Measurements from ENCODE around the gene STC2. TPM values are rescaled to one million over a fixed set of nuclear protein-coding genes. Genes with fewer than 3 reads are reported as not detected.

Gene STC2
- total RNA-seq, 4 donors from 2014 or later = 3.8 to 12.0 (median 8.7) TPM

DNA sequence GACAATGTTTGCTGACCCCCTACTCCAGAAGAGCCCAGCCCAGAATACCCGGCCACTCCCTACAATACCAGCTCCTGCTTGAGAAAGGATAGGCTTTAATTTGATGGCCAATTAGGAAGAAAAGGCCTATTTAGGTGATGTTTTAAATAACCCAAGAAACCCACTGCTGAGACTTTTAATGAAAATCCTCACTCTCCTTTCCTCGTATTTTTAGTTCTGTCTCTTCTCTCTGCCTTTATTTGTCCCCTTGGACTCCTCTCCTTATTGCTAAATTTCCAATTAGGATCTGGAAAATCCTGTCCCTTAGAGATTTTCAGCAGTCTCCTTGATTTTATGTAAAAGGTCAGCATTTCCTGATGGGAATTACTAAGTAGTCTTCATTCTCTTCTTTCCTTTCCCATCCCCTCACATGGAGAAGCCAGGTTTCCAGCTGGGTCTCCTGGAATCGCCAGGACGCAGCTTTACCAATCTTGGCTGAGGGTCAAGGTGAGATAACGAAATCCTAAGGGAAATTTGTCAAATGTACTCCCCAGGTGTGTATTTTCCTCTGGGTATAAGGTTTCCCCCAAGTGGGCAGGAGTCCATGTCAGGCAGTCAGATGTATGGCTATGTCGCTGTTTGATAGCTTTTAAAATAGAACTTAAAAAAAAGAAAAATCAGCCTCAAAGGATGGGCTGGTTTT lies 11.7 kb downstream of the STC2 start:
- intact Hi-C loops (cut with DNase I) = no loop called here
- Histone ChIP-seq H3K4me3 (replicated peaks in 1 of 3) (no peak overlapping the region), H3K27ac (peak overlapping the region; percentile 56 to 70 (median 61)), H3K27me3 (no peaks in the 10 kb centered on the region), H3K4me1 (peaks cover 15 to 16% of the 10 kb centered on the region in 2 donors), H3K36me3 (no peaks in the 10 kb centered on the region), H3K9me3 (no peaks in the 10 kb centered on the region)
- DNase-seq = no peak
- 63 to 64% methylated on average over 6 of the region's 6 CpGs for WGBS, 2 donors
- TF ChIP-seq, protein P1, sequence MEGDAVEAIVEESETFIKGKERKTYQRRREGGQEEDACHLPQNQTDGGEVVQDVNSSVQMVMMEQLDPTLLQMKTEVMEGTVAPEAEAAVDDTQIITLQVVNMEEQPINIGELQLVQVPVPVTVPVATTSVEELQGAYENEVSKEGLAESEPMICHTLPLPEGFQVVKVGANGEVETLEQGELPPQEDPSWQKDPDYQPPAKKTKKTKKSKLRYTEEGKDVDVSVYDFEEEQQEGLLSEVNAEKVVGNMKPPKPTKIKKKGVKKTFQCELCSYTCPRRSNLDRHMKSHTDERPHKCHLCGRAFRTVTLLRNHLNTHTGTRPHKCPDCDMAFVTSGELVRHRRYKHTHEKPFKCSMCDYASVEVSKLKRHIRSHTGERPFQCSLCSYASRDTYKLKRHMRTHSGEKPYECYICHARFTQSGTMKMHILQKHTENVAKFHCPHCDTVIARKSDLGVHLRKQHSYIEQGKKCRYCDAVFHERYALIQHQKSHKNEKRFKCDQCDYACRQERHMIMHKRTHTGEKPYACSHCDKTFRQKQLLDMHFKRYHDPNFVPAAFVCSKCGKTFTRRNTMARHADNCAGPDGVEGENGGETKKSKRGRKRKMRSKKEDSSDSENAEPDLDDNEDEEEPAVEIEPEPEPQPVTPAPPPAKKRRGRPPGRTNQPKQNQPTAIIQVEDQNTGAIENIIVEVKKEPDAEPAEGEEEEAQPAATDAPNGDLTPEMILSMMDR (IDR thresholded peaks at IDR 0.05) = no peak
- TF ChIP-seq POLR2A (IDR thresholded peaks at IDR 0.05) = no peak

DNA sequence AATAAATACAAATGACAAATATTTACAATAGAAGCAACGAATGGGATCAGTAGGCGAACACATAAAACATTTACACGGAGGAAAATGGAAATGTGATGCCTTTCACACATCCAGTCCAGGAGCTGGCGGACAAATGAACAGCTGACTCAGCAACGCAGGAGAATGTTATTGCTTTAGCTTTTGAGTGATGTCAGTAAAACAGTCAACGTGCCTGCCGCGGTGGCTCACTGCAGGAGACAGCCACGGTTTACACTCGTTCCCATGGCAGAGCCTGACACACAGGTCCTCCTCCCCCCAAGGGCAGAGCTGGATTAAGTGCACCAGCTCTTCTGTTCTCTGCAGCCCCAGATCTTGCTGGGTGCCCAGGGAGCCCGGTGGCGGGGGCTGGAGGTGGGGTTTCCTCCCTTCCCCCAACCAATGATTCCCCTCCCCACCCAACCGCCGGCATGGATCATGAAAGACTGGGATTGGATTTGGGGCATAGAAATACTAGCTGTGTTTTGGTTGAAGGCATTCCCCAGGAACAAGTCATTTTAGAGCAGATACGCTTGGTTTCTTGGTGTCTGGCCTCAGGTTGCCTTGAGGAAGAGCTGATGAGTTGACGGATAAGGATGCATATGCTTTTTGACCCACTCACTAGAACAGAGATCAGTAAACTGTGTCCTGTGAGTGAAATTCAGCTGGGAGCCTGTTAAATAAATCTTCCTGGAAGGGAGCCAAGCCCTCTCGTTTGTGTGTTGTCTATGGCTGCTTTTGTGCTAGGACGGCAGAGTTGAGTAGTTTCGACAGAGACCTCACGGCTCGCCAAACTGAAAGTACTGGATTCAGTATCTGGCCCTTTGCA lies 12.5 kb downstream of the STC2 start:
- peak overlapping the region; percentile 56 to 70 (median 61) for H3K27ac ChIP-seq
- no peaks in the 10 kb centered on the region for H3K9me3 ChIP-seq
- H3K4me3 ChIP-seq (replicated peaks in 1 of 3) = peak overlapping the region in 1 of 3 donors; percentile 3
- H3K4me1 ChIP-seq = peaks cover 22 to 23% of the 10 kb centered on the region in 2 donors
- DNase-seq = peak; percentile 82 to 83
- 18 to 21% methylated on average over 21 of the region's 21 CpGs for WGBS, 2 donors
- H3K36me3 ChIP-seq = no peaks in the 10 kb centered on the region
- TF ChIP-seq, protein P1 (IDR thresholded peaks at IDR 0.05) = no peak
- TF ChIP-seq POLR2A (IDR thresholded peaks at IDR 0.05) = peak in 1 of 2 donors; percentile 27
- no peaks in the 10 kb centered on the region for H3K27me3 ChIP-seq
- intact Hi-C loops (cut with DNase I) = no loop called here

DNA sequence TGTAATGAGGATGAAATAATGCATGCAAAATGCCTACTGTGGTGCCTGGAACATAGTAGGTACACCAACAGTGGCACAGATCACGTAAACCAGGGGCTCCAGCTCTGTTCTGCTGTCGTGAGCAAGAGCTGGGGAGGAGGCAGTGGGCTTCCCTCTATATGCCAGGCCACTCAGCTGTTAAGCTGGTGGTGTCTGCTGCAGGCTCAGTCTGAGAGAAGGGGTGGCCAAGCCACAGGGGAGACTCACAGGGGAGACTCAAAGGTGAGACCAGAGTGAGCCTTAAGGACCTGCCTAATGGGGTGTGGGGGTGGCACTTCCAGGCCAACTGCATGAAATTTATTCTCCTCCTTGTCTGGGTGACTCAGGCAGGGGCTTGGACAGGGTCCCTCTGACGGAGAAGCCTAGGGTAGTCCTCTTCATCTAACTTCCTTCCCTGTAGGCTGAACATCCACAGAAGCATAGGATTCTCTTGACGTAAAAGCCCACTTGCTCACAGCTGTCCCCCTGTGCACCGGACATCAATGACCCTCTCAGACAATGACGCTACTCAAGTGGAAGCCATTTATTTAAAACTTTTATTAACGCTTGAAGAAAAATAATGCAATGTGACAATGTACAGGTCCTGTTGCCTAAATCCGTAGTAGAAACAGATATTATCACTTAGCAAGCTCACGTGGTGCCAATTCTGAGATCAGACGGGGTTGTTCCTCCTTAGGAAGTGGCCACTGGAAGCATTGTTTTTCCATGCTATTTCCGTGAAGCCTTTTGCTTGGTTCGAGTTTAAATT lies 13.9 kb downstream of the STC2 start:
- H3K27me3 ChIP-seq = no peaks in the 10 kb centered on the region
- peak overlapping the region in 1 of 3 donors; percentile 8 for H3K27ac ChIP-seq
- H3K36me3 ChIP-seq = no peaks in the 10 kb centered on the region
- H3K9me3 ChIP-seq = no peaks in the 10 kb centered on the region
- intact Hi-C loops (cut with DNase I) = no loop called here
- no peak for TF ChIP-seq POLR2A (IDR thresholded peaks at IDR 0.05)
- TF ChIP-seq, protein P1 (IDR thresholded peaks at IDR 0.05) = no peak
- 79 to 86% methylated on average over 12 of the region's 12 CpGs for WGBS, 2 donors
- H3K4me1 ChIP-seq = peaks cover 33 to 35% of the 10 kb centered on the region in 2 donors
- DNase-seq = no peak
- no peak overlapping the region for H3K4me3 ChIP-seq (replicated peaks in 1 of 3)

DNA sequence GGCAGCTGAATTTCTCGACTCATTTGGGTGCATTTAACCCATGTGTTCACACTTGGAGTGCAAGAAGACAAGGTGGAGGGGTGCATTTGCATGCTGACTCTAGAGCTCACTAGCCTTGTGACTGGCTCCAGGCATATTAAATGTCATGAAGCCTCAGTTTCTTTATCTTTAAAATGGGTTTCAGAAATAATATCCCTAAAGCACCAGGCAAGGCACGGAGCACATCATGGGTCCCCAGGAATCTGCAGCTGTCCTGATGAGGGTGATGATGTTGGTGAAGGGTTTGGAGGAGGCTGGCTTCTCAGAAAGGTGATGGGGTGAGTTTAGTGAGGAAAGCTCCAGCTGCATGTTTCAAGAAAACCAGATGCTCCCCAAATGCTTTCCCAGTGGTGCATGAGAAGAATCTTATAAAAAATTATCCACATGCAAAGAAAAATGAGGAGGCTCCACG lies 14.8 kb downstream of the STC2 start:
- H3K4me1 ChIP-seq = peaks cover 33 to 35% of the 10 kb centered on the region in 2 donors
- intact Hi-C loops (cut with DNase I) = no loop called here
- WGBS, 2 donors = 77 to 82% methylated on average over 3 of the region's 3 CpGs
- H3K27me3 ChIP-seq = no peaks in the 10 kb centered on the region
- H3K4me3 ChIP-seq (replicated peaks in 1 of 3) = no peak overlapping the region
- no peaks in the 10 kb centered on the region for H3K9me3 ChIP-seq
- H3K27ac ChIP-seq = no peak overlapping the region
- TF ChIP-seq POLR2A (IDR thresholded peaks at IDR 0.05) = no peak
- TF ChIP-seq, protein P1 (IDR thresholded peaks at IDR 0.05) = no peak
- no peak for DNase-seq
- no peaks in the 10 kb centered on the region for H3K36me3 ChIP-seq

Data from thyroid gland (tissue), 4 donors.